Right atrium auricular region (tissue), 2 donors: ENCODE results near the gene BHLHE40. TPM values are rescaled to one million over a fixed set of nuclear protein-coding genes. Genes with fewer than 3 reads are reported as not detected.
"Not testable (repeated sequence)": the region's sequence is repeated elsewhere in the genome, so short reads cannot be mapped to it uniquely, and the experiment has no call there.

ENCODE experiments used
- DNase-seq: peaks from one replicate; pipeline ENCODE4 v3.0.0-alpha.2; 2019; ENCODE audit warnings: low spot score
- H3K27ac ChIP-seq, 2 donors: fragments of 200-600 bp; sonication (generic); 1 replicate in 1 of 2; 2 replicates in 1 of 2; pipeline ENCODE4 v1.5.1; 2016 to 2019
- H3K27me3 ChIP-seq, 2 donors: fragments of 200-600 bp; sonication (generic); one replicate each; pipeline versions ENCODE4 v1.5.1 to v1.6.0; 2017 to 2019
- H3K36me3 ChIP-seq: fragments of 200-600 bp; sonication (generic); one replicate; pipeline ENCODE4 v1.5.1; 2016
- H3K4me1 ChIP-seq, 2 donors: fragments of 200-600 bp; sonication (generic); one replicate each; pipeline versions ENCODE4 v1.5.1 to v1.6.0; 2017 to 2019
- H3K4me3 ChIP-seq, 2 donors: fragments of 200-600 bp; sonication (generic); 1 replicate in 1 of 2; 2 replicates in 1 of 2; pipeline ENCODE4 v1.5.1; 2017 to 2019; ENCODE audit warnings: mild to moderate bottlenecking in 1 of 2, moderate library complexity in 1 of 2
- H3K9me3 ChIP-seq, 2 donors: fragments of 200-600 bp; sonication (generic); one replicate each; pipeline ENCODE4 v1.5.1; 2019
- total RNA-seq, 2 donors: library from RNA; depleted of rRNA; stranded (reverse); fragments of >200 nt; gene quantifications; one replicate each; pipeline ENCODE4 v1.1.0, GENCODE V29; 2016
- TF ChIP-seq, protein P1 (sequence below), 2 donors: fragments of 200-600 bp; sonication (generic); IDR thresholded peaks; one replicate each; pipeline ENCODE4 v1.5.1; 2019; ENCODE audit warnings: antibody characterized with exemption in 2 of 2

The BHLHE40 gene
- total RNA-seq, 2 donors from 2014 or later = 32.3 to 49.5 TPM

DNA sequence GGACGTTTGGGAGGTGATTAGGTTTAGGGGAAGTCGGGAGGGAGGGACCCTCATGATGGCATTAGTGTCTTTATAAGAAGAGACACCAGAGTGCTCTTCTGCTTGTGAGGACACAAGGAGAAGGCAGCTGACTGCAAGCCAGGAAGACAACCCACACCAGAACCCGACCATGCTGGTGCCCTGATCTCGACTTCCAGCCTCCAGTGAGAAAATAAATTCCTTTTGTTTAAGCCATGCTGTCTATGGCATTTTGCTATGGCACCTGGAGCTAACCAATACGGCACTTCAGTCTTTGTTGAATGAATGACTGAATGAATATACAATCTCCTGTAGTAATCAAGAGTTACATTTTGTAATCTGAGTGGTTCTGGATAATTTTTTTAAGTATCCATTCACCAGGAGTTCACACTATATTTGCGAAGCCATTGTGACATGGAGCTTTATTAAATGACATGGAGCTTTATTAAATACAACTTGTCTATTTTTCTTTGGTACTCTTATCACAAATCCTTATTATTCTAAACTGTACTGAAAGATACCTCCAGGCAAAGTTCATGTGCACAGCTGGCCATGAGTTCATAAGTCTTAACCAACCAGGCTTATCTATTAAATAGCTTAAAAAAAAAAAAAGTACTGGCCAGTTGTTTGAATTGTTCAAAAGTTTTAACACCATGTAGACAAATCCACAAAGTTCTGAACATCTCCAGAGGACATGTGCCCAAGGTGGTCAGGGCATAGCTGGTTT lies 24.8 kb upstream of the BHLHE40 start:
- Histone ChIP-seq H3K4me3 (no peak overlapping the region), H3K9me3 (peaks cover 0 to 9% of the 10 kb centered on the region in 2 donors), H3K4me1 (no peaks in the 10 kb centered on the region), H3K36me3 (no peaks in the 10 kb centered on the region), H3K27me3 (no peaks in the 10 kb centered on the region), H3K27ac (no peak overlapping the region)
- no peak for DNase-seq
- TF ChIP-seq, protein P1, sequence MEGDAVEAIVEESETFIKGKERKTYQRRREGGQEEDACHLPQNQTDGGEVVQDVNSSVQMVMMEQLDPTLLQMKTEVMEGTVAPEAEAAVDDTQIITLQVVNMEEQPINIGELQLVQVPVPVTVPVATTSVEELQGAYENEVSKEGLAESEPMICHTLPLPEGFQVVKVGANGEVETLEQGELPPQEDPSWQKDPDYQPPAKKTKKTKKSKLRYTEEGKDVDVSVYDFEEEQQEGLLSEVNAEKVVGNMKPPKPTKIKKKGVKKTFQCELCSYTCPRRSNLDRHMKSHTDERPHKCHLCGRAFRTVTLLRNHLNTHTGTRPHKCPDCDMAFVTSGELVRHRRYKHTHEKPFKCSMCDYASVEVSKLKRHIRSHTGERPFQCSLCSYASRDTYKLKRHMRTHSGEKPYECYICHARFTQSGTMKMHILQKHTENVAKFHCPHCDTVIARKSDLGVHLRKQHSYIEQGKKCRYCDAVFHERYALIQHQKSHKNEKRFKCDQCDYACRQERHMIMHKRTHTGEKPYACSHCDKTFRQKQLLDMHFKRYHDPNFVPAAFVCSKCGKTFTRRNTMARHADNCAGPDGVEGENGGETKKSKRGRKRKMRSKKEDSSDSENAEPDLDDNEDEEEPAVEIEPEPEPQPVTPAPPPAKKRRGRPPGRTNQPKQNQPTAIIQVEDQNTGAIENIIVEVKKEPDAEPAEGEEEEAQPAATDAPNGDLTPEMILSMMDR (IDR thresholded peaks at IDR 0.05) = no peak

DNA sequence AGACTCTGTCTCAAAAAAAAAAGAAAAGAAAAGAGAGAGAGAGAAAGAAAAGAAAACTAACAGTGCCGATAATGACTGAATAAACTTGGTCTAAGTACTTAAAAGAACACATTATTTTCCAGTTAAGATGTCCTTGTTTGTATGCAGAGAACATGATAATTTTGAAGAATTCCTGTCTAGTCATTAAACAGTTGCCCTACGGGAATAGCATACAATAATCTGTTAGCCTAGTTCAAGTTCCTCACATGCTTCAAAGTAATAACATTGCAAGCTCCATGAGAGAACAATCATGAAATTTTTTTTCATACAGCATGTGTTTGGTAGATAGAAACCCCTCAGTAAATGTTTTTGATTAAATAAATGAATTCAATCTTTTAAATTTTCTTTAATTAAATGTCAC lies 23.1 kb upstream of the BHLHE40 start:
- H3K27me3 ChIP-seq = no peaks in the 10 kb centered on the region
- H3K36me3 ChIP-seq = no peaks in the 10 kb centered on the region
- H3K4me1 ChIP-seq = no peaks in the 10 kb centered on the region
- TF ChIP-seq, protein P1 (IDR thresholded peaks at IDR 0.05) = no peak
- H3K27ac ChIP-seq = no peak overlapping the region
- no peak overlapping the region for H3K4me3 ChIP-seq
- peaks cover 0 to 11% of the 10 kb centered on the region in 2 donors for H3K9me3 ChIP-seq
- DNase-seq = no peak

- no peak for DNase-seq
- H3K27ac ChIP-seq = no peak overlapping the region
Observed at GRCh38 chr3:4956738-4957137, 22.5 kb upstream of the BHLHE40 start.

DNA sequence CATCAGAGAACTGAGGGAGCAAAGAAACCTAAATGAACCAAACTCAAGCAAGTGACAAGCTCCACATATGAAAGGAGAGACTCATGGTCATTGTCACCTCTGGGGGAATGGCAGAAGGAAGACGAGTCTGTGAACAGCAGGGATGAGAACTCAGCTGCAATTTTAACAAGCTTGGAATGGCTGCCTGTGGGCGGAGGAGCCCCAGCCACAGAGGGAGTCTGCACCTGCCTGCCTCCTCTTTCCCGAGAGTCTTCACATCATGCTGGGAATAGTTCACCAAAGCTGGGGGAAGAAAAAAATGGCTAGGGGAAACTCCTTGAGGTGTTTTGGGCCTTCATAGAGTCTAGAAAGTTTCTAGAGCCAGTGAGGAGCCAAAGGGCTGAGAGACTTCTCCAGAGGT lies 21.3 kb upstream of the BHLHE40 start:
- Histone ChIP-seq H3K9me3 (peaks cover 0 to 11% of the 10 kb centered on the region in 2 donors), H3K4me1 (no peaks in the 10 kb centered on the region), H3K27me3 (no peaks in the 10 kb centered on the region), H3K4me3 (no peak overlapping the region), H3K36me3 (no peaks in the 10 kb centered on the region), H3K27ac (no peak overlapping the region)
- TF ChIP-seq, protein P1 (IDR thresholded peaks at IDR 0.05) = no peak
- DNase-seq = no peak

More at GRCh38 chr3:4956738-4957137, 22.5 kb upstream of the BHLHE40 start:
- H3K4me1 ChIP-seq = no peaks in the 10 kb centered on the region
- no peaks in the 10 kb centered on the region for H3K36me3 ChIP-seq
- H3K4me3 ChIP-seq = no peak overlapping the region
- TF ChIP-seq, protein P1 (IDR thresholded peaks at IDR 0.05) = no peak
- peaks cover 0 to 11% of the 10 kb centered on the region in 2 donors for H3K9me3 ChIP-seq
- H3K27me3 ChIP-seq = no peaks in the 10 kb centered on the region

DNA sequence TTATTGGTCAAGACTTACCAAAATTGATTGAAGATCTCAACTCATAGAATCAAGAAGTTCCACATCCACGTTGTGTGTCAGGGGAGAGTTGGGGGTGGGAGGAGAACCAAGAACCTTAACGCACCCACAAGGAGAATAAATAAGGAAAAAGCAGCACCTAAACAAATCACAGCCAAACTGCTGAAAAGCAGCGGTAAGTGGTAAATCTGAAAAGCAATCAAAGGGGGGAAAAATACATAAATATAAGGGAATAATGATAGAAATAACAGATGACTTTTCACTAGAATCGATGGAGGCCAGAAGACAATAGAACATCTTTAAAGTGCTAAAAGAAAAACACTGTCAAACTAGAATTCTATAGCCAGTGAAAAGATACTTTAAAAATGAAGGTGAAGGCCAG lies 20.1 kb upstream of the BHLHE40 start:
- TF ChIP-seq, protein P1 (IDR thresholded peaks at IDR 0.05) = no peak
- Histone ChIP-seq H3K27me3 (no peaks in the 10 kb centered on the region), H3K27ac (no peak overlapping the region), H3K4me3 (no peak overlapping the region), H3K36me3 (no peaks in the 10 kb centered on the region), H3K4me1 (no peaks in the 10 kb centered on the region), H3K9me3 (peaks cover 0 to 11% of the 10 kb centered on the region in 2 donors)
- no peak for DNase-seq

DNA sequence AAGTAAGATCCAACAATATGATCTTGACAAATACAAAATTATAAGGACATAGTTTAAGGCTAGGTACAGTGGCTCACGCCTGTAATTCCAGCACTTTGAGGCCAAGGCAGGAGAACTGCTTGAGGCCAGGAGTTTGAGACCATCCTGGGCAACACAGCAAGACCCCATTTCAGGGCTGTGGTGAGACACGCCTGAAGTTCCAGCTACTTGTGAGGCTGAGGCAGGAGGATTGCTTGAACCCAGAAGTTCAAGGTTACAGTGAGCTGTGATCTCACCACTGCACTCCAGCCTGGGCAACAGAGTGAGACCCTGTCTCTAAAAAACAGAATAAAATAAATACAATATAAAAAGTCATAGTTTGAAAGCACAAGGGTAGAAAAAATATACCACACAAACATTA lies 17.4 kb upstream of the BHLHE40 start:
- not testable (repeated sequence) for H3K4me1 ChIP-seq, H3K36me3 ChIP-seq, DNase-seq

More for the DNA sequence above, 17.4 kb upstream of the BHLHE40 start:
- not testable (repeated sequence) for H3K27ac ChIP-seq, H3K27me3 ChIP-seq, H3K4me3 ChIP-seq
- peaks cover 0 to 11% of the 10 kb centered on the region in 2 donors for H3K9me3 ChIP-seq
